Measurements from ENCODE around the gene KCNK16. TPM values are rescaled to one million over a fixed set of nuclear protein-coding genes. Genes with fewer than 3 reads are reported as not detected.
A peak's percentile ranks its signal among the peaks of the same experiment; 100 is the strongest.

KCNK16 gene
- total RNA-seq, 4 donors from 2014 or later, result not detected

GRCh38 chr6:39347906-39348585, 25.5 kb upstream of the KCNK16 start:
- Histone ChIP-seq H3K27me3 (no peaks in the 10 kb centered on the region), H3K27ac (no peak overlapping the region), H3K4me3 (no peak overlapping the region), H3K36me3 (no peaks in the 10 kb centered on the region), H3K4me1 (peaks cover 0 to 7% (median 0%) of the 10 kb centered on the region in 3 donors), H3K9me3 (no peaks in the 10 kb centered on the region)
- intact Hi-C loops (cut with DNase I), result no loop called here
- TF ChIP-seq CTCF (IDR thresholded peaks at IDR 0.05) (peak; percentile 56 to 87 (median 78)), POLR2A (IDR thresholded peaks at IDR 0.05) (no peak)
- no peak for DNase-seq
- WGBS, 2 donors, result 36 to 44% methylated on average over 7 to 8 of the region's 9 CpGs

- Histone ChIP-seq H3K9me3 (no peaks in the 10 kb centered on the region), H3K27me3 (no peaks in the 10 kb centered on the region), H3K4me1 (peaks cover 0 to 14% (median 0%) of the 10 kb centered on the region in 3 donors), H3K4me3 (no peak overlapping the region), H3K27ac (no peak overlapping the region), H3K36me3 (no peaks in the 10 kb centered on the region)
- WGBS, 2 donors, result 100% methylated on average over 2 to 4 of the region's 6 CpGs
- intact Hi-C loops (cut with DNase I), result no loop called here
- no peak for DNase-seq
- TF ChIP-seq POLR2A (IDR thresholded peaks at IDR 0.05), result no peak
- no peak for TF ChIP-seq CTCF (IDR thresholded peaks at IDR 0.05)
Observed at GRCh38 chr6:39347206-39347605, 24.7 kb upstream of the KCNK16 start.

- 73 to 81% methylated on average over 5 to 6 of the region's 7 CpGs for WGBS, 2 donors
- peaks cover 0 to 10% (median 0%) of the 10 kb centered on the region in 4 donors for H3K27me3 ChIP-seq
- H3K4me3 ChIP-seq, result no peak overlapping the region
- no peaks in the 10 kb centered on the region for H3K36me3 ChIP-seq
- intact Hi-C loops (cut with DNase I), result no loop called here
- H3K4me1 ChIP-seq, result peaks cover 0 to 29% (median 0%) of the 10 kb centered on the region in 3 donors
- no peak for DNase-seq
- TF ChIP-seq POLR2A (IDR thresholded peaks at IDR 0.05) (no peak), CTCF (IDR thresholded peaks at IDR 0.05) (no peak)
- H3K9me3 ChIP-seq, result no peaks in the 10 kb centered on the region
- peak overlapping the region in 1 of 4 donors; percentile 58 for H3K27ac ChIP-seq
Observed at GRCh38 chr6:39344821-39345280, 22.3 kb upstream of the KCNK16 start.

- no peaks in the 10 kb centered on the region for H3K9me3 ChIP-seq
- no peak for TF ChIP-seq POLR2A (IDR thresholded peaks at IDR 0.05)
- no peak for TF ChIP-seq CTCF (IDR thresholded peaks at IDR 0.05)
- no peak for DNase-seq
- intact Hi-C loops (cut with DNase I), result no loop called here
- H3K4me1 ChIP-seq, result peaks cover 0 to 43% (median 0%) of the 10 kb centered on the region in 3 donors
- no peak overlapping the region for H3K4me3 ChIP-seq
- 55 to 75% methylated on average over 4 to 9 of the region's 9 CpGs for whole genome bisulfite sequencing, 2 donors
- H3K27me3 ChIP-seq, result peaks cover 0 to 12% (median 0%) of the 10 kb centered on the region in 4 donors
- no peak overlapping the region for H3K27ac ChIP-seq
- no peaks in the 10 kb centered on the region for H3K36me3 ChIP-seq
Observed at GRCh38 chr6:39343396-39343870, 20.9 kb upstream of the KCNK16 start.

GRCh38 chr6:39342692-39343395, 20.3 kb upstream of the KCNK16 start:
- DNase-seq, result no peak
- no peak overlapping the region for H3K4me3 ChIP-seq
- H3K9me3 ChIP-seq, result no peaks in the 10 kb centered on the region
- peak overlapping the region in 1 of 4 donors; percentile 13 for H3K27ac ChIP-seq
- TF ChIP-seq CTCF (IDR thresholded peaks at IDR 0.05), result no peak
- H3K4me1 ChIP-seq, result peaks cover 0 to 43% (median 0%) of the 10 kb centered on the region in 3 donors
- intact Hi-C loops (cut with DNase I), result no loop called here
- no peaks in the 10 kb centered on the region for H3K36me3 ChIP-seq
- 51 to 56% methylated on average over 7 to 12 of the region's 14 CpGs for WGBS, 2 donors
- peaks cover 0 to 12% (median 0%) of the 10 kb centered on the region in 4 donors for H3K27me3 ChIP-seq
